ENCODE measurements around the gene BEAN1. TPM values are rescaled to one million over a fixed set of nuclear protein-coding genes. Genes with fewer than 3 reads are reported as not detected.
"Not testable (repeated sequence)": the region's sequence is repeated elsewhere in the genome, so short reads cannot be mapped to it uniquely, and the experiment has no call there.

The BEAN1 gene
- total RNA-seq, 4 donors from 2014 or later = 0.72 to 4.8 (median 2.5) TPM

- Histone ChIP-seq H3K27ac (no peak overlapping the region), H3K36me3 (no peaks in the 10 kb centered on the region), H3K4me1 (peaks cover 9% of the 10 kb centered on the region), H3K4me3 (no peak overlapping the region), H3K27me3 (no peaks in the 10 kb centered on the region), H3K9me3 (no peaks in the 10 kb centered on the region)
- WGBS = 91% methylated on average over 7 of the region's 7 CpGs
- TF ChIP-seq POLR2A (IDR thresholded peaks at IDR 0.05) = no peak
- TF ChIP-seq, protein P1, sequence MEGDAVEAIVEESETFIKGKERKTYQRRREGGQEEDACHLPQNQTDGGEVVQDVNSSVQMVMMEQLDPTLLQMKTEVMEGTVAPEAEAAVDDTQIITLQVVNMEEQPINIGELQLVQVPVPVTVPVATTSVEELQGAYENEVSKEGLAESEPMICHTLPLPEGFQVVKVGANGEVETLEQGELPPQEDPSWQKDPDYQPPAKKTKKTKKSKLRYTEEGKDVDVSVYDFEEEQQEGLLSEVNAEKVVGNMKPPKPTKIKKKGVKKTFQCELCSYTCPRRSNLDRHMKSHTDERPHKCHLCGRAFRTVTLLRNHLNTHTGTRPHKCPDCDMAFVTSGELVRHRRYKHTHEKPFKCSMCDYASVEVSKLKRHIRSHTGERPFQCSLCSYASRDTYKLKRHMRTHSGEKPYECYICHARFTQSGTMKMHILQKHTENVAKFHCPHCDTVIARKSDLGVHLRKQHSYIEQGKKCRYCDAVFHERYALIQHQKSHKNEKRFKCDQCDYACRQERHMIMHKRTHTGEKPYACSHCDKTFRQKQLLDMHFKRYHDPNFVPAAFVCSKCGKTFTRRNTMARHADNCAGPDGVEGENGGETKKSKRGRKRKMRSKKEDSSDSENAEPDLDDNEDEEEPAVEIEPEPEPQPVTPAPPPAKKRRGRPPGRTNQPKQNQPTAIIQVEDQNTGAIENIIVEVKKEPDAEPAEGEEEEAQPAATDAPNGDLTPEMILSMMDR (IDR thresholded peaks at IDR 0.05) = no peak
- TF ChIP-seq EP300 (IDR thresholded peaks at IDR 0.05) = no peak
- DNase-seq (ENCODE audit: low spot score in 2 of 2) = peak in 1 of 2 donors; percentile 27
Measured at GRCh38 chr16:66491716-66492064, 64.6 kb downstream of the BEAN1 start.

- Histone ChIP-seq H3K4me3 (no peak overlapping the region), H3K36me3 (no peaks in the 10 kb centered on the region), H3K27me3 (no peaks in the 10 kb centered on the region), H3K9me3 (no peaks in the 10 kb centered on the region), H3K4me1 (no peaks in the 10 kb centered on the region), H3K27ac (no peak overlapping the region)
- TF ChIP-seq POLR2AphosphoS5 (IDR thresholded peaks at IDR 0.05) (no peak), EP300 (IDR thresholded peaks at IDR 0.05) (no peak), POLR2A (IDR thresholded peaks at IDR 0.05) (no peak)
- TF ChIP-seq, protein P1 (IDR thresholded peaks at IDR 0.05) = no peak
- WGBS = 89% methylated on average over 4 of the region's 14 CpGs
- peak in 1 of 2 donors; percentile 32 for DNase-seq (ENCODE audit: low spot score in 2 of 2)
Measured at GRCh38 chr16:66493490-66494401, 66.7 kb downstream of the BEAN1 start.

DNA sequence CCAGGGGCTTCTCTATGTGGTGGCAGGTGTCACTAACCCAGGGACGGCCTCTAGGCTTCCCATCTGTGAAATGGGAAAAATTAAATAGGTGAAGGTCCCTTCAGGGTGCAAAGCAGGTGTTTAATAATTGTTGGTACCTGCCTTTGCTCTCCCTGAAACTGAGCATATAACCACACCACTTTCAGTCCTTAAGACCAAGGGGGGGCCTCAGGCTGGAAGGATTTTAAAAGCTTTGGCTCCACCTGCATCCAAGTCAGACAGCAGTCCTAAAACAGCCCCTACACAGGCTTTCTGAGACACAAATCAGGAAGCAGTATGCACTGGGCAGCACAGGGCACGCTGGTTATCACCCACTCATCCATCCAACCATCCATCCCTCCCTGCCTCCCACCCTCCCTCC lies 67.8 kb downstream of the BEAN1 start:
- Histone ChIP-seq H3K36me3 (no peaks in the 10 kb centered on the region), H3K9me3 (no peaks in the 10 kb centered on the region), H3K27ac (no peak overlapping the region), H3K27me3 (no peaks in the 10 kb centered on the region), H3K4me1 (no peaks in the 10 kb centered on the region), H3K4me3 (no peak overlapping the region)
- 97% methylated on average over 2 of the region's 2 CpGs for WGBS
- DNase-seq (ENCODE audit: low spot score in 2 of 2) = no peak
- TF ChIP-seq EP300 (IDR thresholded peaks at IDR 0.05) (no peak), POLR2A (IDR thresholded peaks at IDR 0.05) (no peak), POLR2AphosphoS5 (IDR thresholded peaks at IDR 0.05) (no peak)
- TF ChIP-seq, protein P1 (IDR thresholded peaks at IDR 0.05) = no peak

DNA sequence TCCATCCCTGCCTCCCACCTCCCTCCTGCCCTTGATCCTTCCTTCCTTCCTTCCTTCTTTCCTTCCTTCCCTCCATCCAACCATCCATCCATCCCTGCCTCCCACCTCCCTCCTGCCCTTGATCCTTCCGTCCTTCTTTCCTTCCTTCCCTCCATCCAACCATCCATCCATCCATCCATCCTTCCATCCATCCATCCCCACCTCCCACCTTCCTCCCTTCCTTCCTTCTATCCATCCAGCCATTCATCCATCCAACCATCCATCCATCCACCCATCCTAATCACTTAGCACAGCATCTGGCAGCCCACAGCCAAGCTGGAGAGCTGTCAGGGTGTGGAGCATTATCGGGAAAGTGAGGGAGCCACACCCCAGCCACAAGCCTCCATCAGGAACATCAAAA lies 68.3 kb downstream of the BEAN1 start:
- Histone ChIP-seq H3K4me1 (no peaks in the 10 kb centered on the region), H3K36me3 (no peaks in the 10 kb centered on the region), H3K4me3 (no peak overlapping the region), H3K27ac (no peak overlapping the region), H3K9me3 (no peaks in the 10 kb centered on the region), H3K27me3 (no peaks in the 10 kb centered on the region)
- TF ChIP-seq EP300 (IDR thresholded peaks at IDR 0.05) = no peak
- no peak for TF ChIP-seq POLR2AphosphoS5 (IDR thresholded peaks at IDR 0.05)
- TF ChIP-seq POLR2A (IDR thresholded peaks at IDR 0.05) = no peak
- TF ChIP-seq, protein P1 (IDR thresholded peaks at IDR 0.05) = no peak
- peak in 1 of 2 donors; percentile 26 for DNase-seq (ENCODE audit: low spot score in 2 of 2)
- 98% methylated on average over 2 of the region's 2 CpGs for WGBS

DNA sequence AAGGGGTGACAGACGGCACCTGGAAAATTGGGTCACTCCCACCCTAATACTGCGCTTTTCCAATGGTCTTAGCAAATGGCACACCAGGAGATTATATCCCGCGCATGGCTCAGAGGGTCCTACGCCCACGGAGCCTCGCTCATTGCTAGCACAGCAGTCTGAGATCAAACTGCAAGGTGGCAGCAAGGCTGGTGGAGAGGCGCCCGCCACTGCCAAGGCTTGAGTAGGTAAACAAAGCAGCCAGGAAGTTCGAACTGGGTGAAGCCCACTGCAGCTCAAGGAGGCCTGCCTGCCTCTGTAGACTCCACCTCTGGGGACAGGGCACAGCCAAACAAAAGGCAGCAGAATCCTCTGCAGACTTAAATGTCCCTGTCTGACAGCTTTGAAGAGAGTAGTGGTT lies 69.1 kb downstream of the BEAN1 start:
- not testable (repeated sequence) for DNase-seq (ENCODE audit: low spot score in 2 of 2); H3K27me3 ChIP-seq; H3K27ac ChIP-seq; H3K4me1 ChIP-seq; H3K4me3 ChIP-seq; H3K36me3 ChIP-seq; H3K9me3 ChIP-seq
- WGBS = 100% methylated on average over 6 of the region's 10 CpGs

- H3K27ac ChIP-seq; H3K4me3 ChIP-seq; H3K36me3 ChIP-seq; H3K4me1 ChIP-seq; DNase-seq (ENCODE audit: low spot score in 2 of 2); H3K9me3 ChIP-seq; H3K27me3 ChIP-seq: not testable (repeated sequence)
- 97% methylated on average over 2 of the region's 2 CpGs for WGBS
Measured at GRCh38 chr16:66497921-66498320, 70.8 kb downstream of the BEAN1 start.

- 93% methylated on average over 4 of the region's 4 CpGs for WGBS
Measured at GRCh38 chr16:66501563-66501962, 74.5 kb downstream of the BEAN1 start.

More at GRCh38 chr16:66501563-66501962, 74.5 kb downstream of the BEAN1 start:
- not testable (repeated sequence) for DNase-seq (ENCODE audit: low spot score in 2 of 2); H3K36me3 ChIP-seq; H3K27ac ChIP-seq; H3K9me3 ChIP-seq; H3K27me3 ChIP-seq; H3K4me3 ChIP-seq
- H3K4me1 ChIP-seq = peaks cover 21% of the 10 kb centered on the region

Measured in suprapubic skin (tissue), 4 donors.